Mesendoderm (in vitro differentiated cells): ENCODE data around the gene CAPN11.

Experiments used
- DNase-seq: peaks from one replicate; pipeline ENCODE4 v3.0.0; 2013
- H2AK5ac ChIP-seq: 2 replicates; pipeline ENCODE4 v1.6.1; 2013; ENCODE audit warnings: low read length, inconsistent platforms
- H2BK120ac ChIP-seq: 2 replicates; pipeline ENCODE4 v1.6.1; 2013; ENCODE audit warnings: low read depth, mild to moderate bottlenecking, low read length, moderate library complexity, mixed read lengths
- H2BK15ac ChIP-seq: replicated peaks from 2 replicates; pipeline ENCODE4 v1.6.1; 2013; ENCODE audit warnings: low read depth, mild to moderate bottlenecking, moderate library complexity
- H2BK5ac ChIP-seq: 2 replicates; pipeline ENCODE4 v1.6.1; 2013; ENCODE audit warnings: low read length, inconsistent platforms
- H3K18ac ChIP-seq: 2 replicates; pipeline ENCODE4 v1.6.1; 2013; ENCODE audit warnings: mild to moderate bottlenecking, low read length, mixed read lengths
- H3K23ac ChIP-seq: one replicate; pipeline ENCODE4 v1.6.1; 2013; ENCODE audit warnings: low read length
- H3K27ac ChIP-seq: 2 replicates; pipeline ENCODE4 v1.5.1; 2013; ENCODE audit warnings: low read depth, mild to moderate bottlenecking, inconsistent platforms, low read length, moderate library complexity
- H3K27me3 ChIP-seq: 2 replicates; pipeline ENCODE4 v1.6.1; 2013; ENCODE audit warnings: low read length, control low read depth, mild to moderate bottlenecking, inconsistent platforms; ENCODE audit not compliant: insufficient read depth, poor library complexity
- H3K36me3 ChIP-seq: 2 replicates; pipeline ENCODE4 v1.6.1; 2013; ENCODE audit warnings: low read length, inconsistent platforms; ENCODE audit not compliant: control insufficient read depth, insufficient read depth
- H3K4ac ChIP-seq: one replicate; pipeline ENCODE4 v1.6.1; 2013; ENCODE audit warnings: low read depth, mild to moderate bottlenecking, low read length, moderate library complexity
- H3K4me1 ChIP-seq: 2 replicates; pipeline ENCODE4 v1.6.1; 2013; ENCODE audit warnings: low read depth, low read length, inconsistent platforms; ENCODE audit not compliant: control insufficient read depth
- H3K4me2 ChIP-seq: 2 replicates; pipeline ENCODE4 v1.6.1; 2013; ENCODE audit warnings: low read length
- H3K4me3 ChIP-seq: 2 replicates; pipeline ENCODE4 v1.5.1; 2013; ENCODE audit warnings: mild to moderate bottlenecking, low read length
- H3K56ac ChIP-seq: one replicate; pipeline ENCODE4 v1.6.1; 2013; ENCODE audit warnings: low read length
- H3K79me1 ChIP-seq: 2 replicates; pipeline ENCODE4 v1.6.1; 2013; ENCODE audit warnings: low read length, inconsistent platforms
- H3K79me2 ChIP-seq: 2 replicates; pipeline ENCODE4 v1.6.1; 2013; ENCODE audit warnings: mild to moderate bottlenecking, low read length; ENCODE audit not compliant: control insufficient read depth, insufficient read depth
- H3K9ac ChIP-seq: 2 replicates; pipeline ENCODE4 v1.6.1; 2013; ENCODE audit warnings: low read length, inconsistent platforms
- H4K5ac ChIP-seq: one replicate; pipeline ENCODE4 v1.6.1; 2013; ENCODE audit warnings: low read length
- H4K8ac ChIP-seq: one replicate; pipeline ENCODE4 v1.6.1; 2013; ENCODE audit warnings: low read depth, mild to moderate bottlenecking, control low read depth, low read length, moderate library complexity
- WGBS: extraction: QIAGEN DNeasy Blood & Tissue Kit; methylation state at CpG from one replicate; pipeline ENCODE4 v1.1.7; 2013; ENCODE audit warnings: low lambda C conversion rate, missing lambda C conversion rate; ENCODE audit not compliant: insufficient coverage; ENCODE audit errors: extremely low coverage; 5-methylcytosine and 5-hydroxymethylcytosine counted together

CAPN11 gene

GRCh38 chr6:44177691-44178423, 19.2 kb downstream of the CAPN11 start:
- Histone ChIP-seq H3K4me1 (no peaks in the 10 kb centered on the region), H3K23ac (no peak overlapping the region), H3K27me3 (no peaks in the 10 kb centered on the region), H3K4ac (no peak overlapping the region), H3K56ac (no peak overlapping the region), H3K36me3 (no peaks in the 10 kb centered on the region), H3K9ac (no peak overlapping the region), H4K5ac (no peak overlapping the region), H2BK5ac (no peak overlapping the region), H3K18ac (no peak overlapping the region), H3K4me3 (no peak overlapping the region), H4K8ac (no peak overlapping the region), H2BK120ac (no peak overlapping the region), H2AK5ac (no peak overlapping the region), H3K4me2 (no peak overlapping the region), H3K27ac (no peak overlapping the region), H3K79me1 (no peaks in the 10 kb centered on the region), H2BK15ac (no peak overlapping the region), H3K79me2 (no peaks in the 10 kb centered on the region)
- peak; percentile 40 for DNase-seq
- no CpG with 5 or more reads among the region's 13 CpGs for WGBS

- WGBS: no CpG with 5 or more reads among the region's 9 CpGs
- H3K79me1 ChIP-seq: no peaks in the 10 kb centered on the region
- DNase-seq: no peak
- no peaks in the 10 kb centered on the region for H3K4me1 ChIP-seq
- H3K18ac ChIP-seq: no peak overlapping the region
- no peak overlapping the region for H2AK5ac ChIP-seq
- H3K23ac ChIP-seq: no peak overlapping the region
- H4K5ac ChIP-seq: no peak overlapping the region
- no peak overlapping the region for H4K8ac ChIP-seq
- no peak overlapping the region for H3K4ac ChIP-seq
- no peaks in the 10 kb centered on the region for H3K79me2 ChIP-seq
- H2BK5ac ChIP-seq: no peak overlapping the region
- H3K56ac ChIP-seq: no peak overlapping the region
- no peak overlapping the region for H3K4me3 ChIP-seq
- H3K36me3 ChIP-seq: no peaks in the 10 kb centered on the region
- no peak overlapping the region for H3K9ac ChIP-seq
- H3K27me3 ChIP-seq: no peaks in the 10 kb centered on the region
- H3K27ac ChIP-seq: no peak overlapping the region
- H3K4me2 ChIP-seq: no peak overlapping the region
- H2BK15ac ChIP-seq: no peak overlapping the region
- H2BK120ac ChIP-seq: no peak overlapping the region
Observed at GRCh38 chr6:44178424-44179071, 19.9 kb downstream of the CAPN11 start.

GRCh38 chr6:44179072-44179536, 20.5 kb downstream of the CAPN11 start:
- no peak overlapping the region for H2BK5ac ChIP-seq
- H2AK5ac ChIP-seq: no peak overlapping the region
- WGBS: no CpG with 5 or more reads among the region's 4 CpGs

DNA sequence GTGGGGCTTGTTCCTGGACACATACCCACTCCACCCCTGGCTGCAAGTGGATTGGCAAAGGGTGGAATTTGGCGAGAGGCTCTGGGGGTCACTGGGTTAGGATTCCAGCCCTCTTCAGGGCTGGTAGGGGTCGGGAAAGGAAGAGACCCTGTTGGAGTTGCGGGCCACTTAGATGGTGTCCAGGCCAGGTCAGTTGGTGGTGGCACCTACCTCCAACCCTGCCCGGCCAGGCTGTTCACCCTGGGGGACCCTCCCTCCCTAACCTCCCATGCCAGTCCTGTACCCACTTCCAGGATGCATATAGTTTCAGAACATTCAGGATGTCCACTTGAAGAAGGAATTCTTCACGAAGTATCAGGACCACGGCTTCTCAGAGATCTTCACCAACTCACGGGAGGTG, 21.0 kb downstream of the CAPN11 start:
- Histone ChIP-seq H2AK5ac (no peak overlapping the region), H3K4me2 (no peak overlapping the region), H3K56ac (no peak overlapping the region), H3K4ac (no peak overlapping the region), H4K5ac (no peak overlapping the region), H3K27me3 (no peaks in the 10 kb centered on the region), H3K36me3 (no peaks in the 10 kb centered on the region), H3K18ac (no peak overlapping the region), H3K27ac (no peak overlapping the region), H4K8ac (no peak overlapping the region), H3K79me2 (no peaks in the 10 kb centered on the region), H3K9ac (no peak overlapping the region), H3K4me1 (no peaks in the 10 kb centered on the region), H2BK15ac (no peak overlapping the region), H2BK5ac (no peak overlapping the region), H3K23ac (no peak overlapping the region), H3K4me3 (no peak overlapping the region), H3K79me1 (no peaks in the 10 kb centered on the region), H2BK120ac (no peak overlapping the region)
- no peak for DNase-seq
- no CpG with 5 or more reads among the region's 7 CpGs for WGBS

More at GRCh38 chr6:44179072-44179536, 20.5 kb downstream of the CAPN11 start:
- DNase-seq: no peak
- no peak overlapping the region for H3K27ac ChIP-seq
- H2BK15ac ChIP-seq: no peak overlapping the region
- no peak overlapping the region for H3K56ac ChIP-seq
- no peak overlapping the region for H3K4me3 ChIP-seq
- H4K8ac ChIP-seq: no peak overlapping the region
- H3K79me2 ChIP-seq: no peaks in the 10 kb centered on the region
- H3K23ac ChIP-seq: no peak overlapping the region
- H2BK120ac ChIP-seq: no peak overlapping the region
- H3K4me1 ChIP-seq: no peaks in the 10 kb centered on the region
- H3K18ac ChIP-seq: no peak overlapping the region
- no peak overlapping the region for H3K4me2 ChIP-seq
- no peak overlapping the region for H4K5ac ChIP-seq
- H3K36me3 ChIP-seq: no peaks in the 10 kb centered on the region
- H3K79me1 ChIP-seq: no peaks in the 10 kb centered on the region
- H3K4ac ChIP-seq: no peak overlapping the region
- no peak overlapping the region for H3K9ac ChIP-seq
- no peaks in the 10 kb centered on the region for H3K27me3 ChIP-seq

DNA sequence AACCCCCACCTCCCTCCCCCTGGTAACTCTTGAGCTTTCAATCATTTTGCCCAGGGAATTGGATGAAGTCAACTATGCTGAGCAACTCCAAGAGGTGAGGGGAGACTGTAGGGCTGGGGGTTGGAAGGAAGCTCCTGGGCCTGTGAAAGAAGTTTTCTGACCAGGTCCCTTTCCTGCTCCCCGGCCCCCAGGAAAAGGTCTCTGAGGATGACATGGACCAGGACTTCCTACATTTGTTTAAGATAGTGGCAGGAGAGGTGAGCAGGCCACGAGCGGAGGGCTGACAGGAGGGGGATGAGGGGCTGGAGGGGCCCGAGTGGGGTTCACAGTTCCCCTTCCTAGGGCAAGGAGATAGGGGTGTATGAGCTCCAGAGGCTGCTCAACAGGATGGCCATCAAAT, 21.8 kb downstream of the CAPN11 start:
- no peak overlapping the region for H3K4me3 ChIP-seq
- no CpG with 5 or more reads among the region's 4 CpGs for WGBS
- H3K79me2 ChIP-seq: no peaks in the 10 kb centered on the region
- H3K27me3 ChIP-seq: no peaks in the 10 kb centered on the region
- H3K4me2 ChIP-seq: no peak overlapping the region
- H2AK5ac ChIP-seq: no peak overlapping the region
- no peak overlapping the region for H4K5ac ChIP-seq
- H3K18ac ChIP-seq: no peak overlapping the region
- no peak overlapping the region for H2BK120ac ChIP-seq
- H3K4me1 ChIP-seq: no peaks in the 10 kb centered on the region
- no peak overlapping the region for H4K8ac ChIP-seq
- no peak overlapping the region for H3K56ac ChIP-seq
- H3K79me1 ChIP-seq: no peaks in the 10 kb centered on the region
- no peak overlapping the region for H3K9ac ChIP-seq
- no peak overlapping the region for H3K4ac ChIP-seq
- no peak overlapping the region for H3K23ac ChIP-seq
- no peak for DNase-seq
- H2BK5ac ChIP-seq: no peak overlapping the region
- no peak overlapping the region for H2BK15ac ChIP-seq
- H3K27ac ChIP-seq: no peak overlapping the region
- H3K36me3 ChIP-seq: no peaks in the 10 kb centered on the region
